ENCODE results near the gene SOCS1. TPM values are rescaled to one million over a fixed set of nuclear protein-coding genes. Genes with fewer than 3 reads are reported as not detected.
A peak's percentile ranks its signal among the peaks of the same experiment; 100 is the strongest.

SOCS1 gene
- total RNA-seq, 5 donors from 2014 or later (not counting 1 experiment from before 2014, with no cell fraction given): 49.2 to 67.2 (median 54.5) TPM

GRCh38 chr16:11250786-11251524, 5.0 kb downstream of the SOCS1 start:
- ChIA-PET CTCF (interaction anchor here in 1 of 2 donors (1.2 kb wide), 1 partner anchor 286 kb away, joined by 4 read pairs; no protein-coding TSS in a partner anchor), POLR2A (interaction anchor here in 1 of 2 donors (0.6 kb wide), 1 partner anchor 17 kb away, joined by 3 read pairs; no protein-coding TSS in a partner anchor)
- Mint-ChIP-seq H3K4me1 (peaks cover 36 to 44% (median 40%) of the 10 kb centered on the region in 3 donors), H3K4me3 (no peak overlapping the region), H3K27ac (peak overlapping the region; percentile 92), H3K9me3 (no peaks in the 10 kb centered on the region), H3K27me3 (no peaks in the 10 kb centered on the region), H3K36me3 (peaks cover 19% of the 10 kb centered on the region)
- 100% methylated on average over 2 of the region's 10 CpGs for WGBS (ENCODE audit: insufficient coverage)
- no peaks in the 10 kb centered on the region for H3K36me3 ChIP-seq (ENCODE audit: control insufficient read depth in 2 of 2, extremely low read depth in 1 of 2, insufficient read depth in 1 of 2, low read length in 1 of 2)
- H3K27me3 ChIP-seq (replicated peaks in 1 of 2; ENCODE audit: control insufficient read depth in 2 of 2, extremely low read depth in 1 of 2, insufficient read depth in 2 of 2, low read length in 1 of 2): no peaks in the 10 kb centered on the region
- no peak for ATAC-seq (replicated peaks in 1 of 4)
- H3K9me3 ChIP-seq: no peaks in the 10 kb centered on the region
- peaks cover 25 to 39% of the 10 kb centered on the region in 2 experiments for H3K4me1 ChIP-seq (ENCODE audit: control insufficient read depth in 1 of 2, extremely low read depth in 1 of 2, insufficient read depth in 2 of 2, low read length in 2 of 2)
- no peak overlapping the region for H3K4me3 ChIP-seq (ENCODE audit: control insufficient read depth in 1 of 2, extremely low read depth in 1 of 2, low read length in 1 of 2)
- DNase-seq: no peak
- H3K27ac ChIP-seq (ENCODE audit: low read length): peak overlapping the region; percentile 61

- Mint-ChIP-seq H3K36me3 (peaks cover 19% of the 10 kb centered on the region), H3K9me3 (no peaks in the 10 kb centered on the region), H3K4me1 (peaks cover 40 to 45% (median 41%) of the 10 kb centered on the region in 3 donors), H3K27ac (peak overlapping the region; percentile 61 to 72), H3K27me3 (no peaks in the 10 kb centered on the region), H3K4me3 (no peak overlapping the region)
- Histone ChIP-seq H3K27me3 (replicated peaks in 1 of 2; ENCODE audit: control insufficient read depth in 2 of 2, extremely low read depth in 1 of 2, insufficient read depth in 2 of 2, low read length in 1 of 2) (no peaks in the 10 kb centered on the region), H3K4me1 (ENCODE audit: control insufficient read depth in 1 of 2, extremely low read depth in 1 of 2, insufficient read depth in 2 of 2, low read length in 2 of 2) (peaks cover 25 to 39% of the 10 kb centered on the region in 2 experiments), H3K4me3 (ENCODE audit: control insufficient read depth in 1 of 2, extremely low read depth in 1 of 2, low read length in 1 of 2) (no peak overlapping the region), H3K9me3 (no peaks in the 10 kb centered on the region), H3K36me3 (ENCODE audit: control insufficient read depth in 2 of 2, extremely low read depth in 1 of 2, insufficient read depth in 1 of 2, low read length in 1 of 2) (no peaks in the 10 kb centered on the region), H3K27ac (ENCODE audit: low read length) (no peak overlapping the region)
- ATAC-seq (replicated peaks in 1 of 4): no peak
- ChIA-PET POLR2A (interaction anchor here (0.5 to 1.0 kb wide), 3 partner anchors 14 to 90 kb away, joined by 3 to 5 read pairs (median 3); no protein-coding TSS in a partner anchor), CTCF (no interaction called here)
- 92% methylated on average over 13 of the region's 16 CpGs for WGBS (ENCODE audit: insufficient coverage)
- no peak for DNase-seq
Observed at GRCh38 chr16:11250091-11250785, 5.8 kb downstream of the SOCS1 start.

GRCh38 chr16:11249233-11250061, 6.6 kb downstream of the SOCS1 start:
- no peaks in the 10 kb centered on the region for H3K27me3 ChIP-seq (replicated peaks in 1 of 2; ENCODE audit: control insufficient read depth in 2 of 2, extremely low read depth in 1 of 2, insufficient read depth in 2 of 2, low read length in 1 of 2)
- ChIA-PET POLR2A (interaction anchor here (0.5 to 1.0 kb wide), 2 partner anchors 13 to 89 kb away, joined by 3 to 5 read pairs; no protein-coding TSS in a partner anchor), CTCF (no interaction called here)
- no peaks in the 10 kb centered on the region for H3K9me3 ChIP-seq
- DNase-seq: no peak
- Mint-ChIP-seq H3K4me3 (no peak overlapping the region), H3K36me3 (peaks cover 19% of the 10 kb centered on the region), H3K4me1 (peaks cover 40 to 48% (median 45%) of the 10 kb centered on the region in 3 donors), H3K9me3 (no peaks in the 10 kb centered on the region), H3K27me3 (no peaks in the 10 kb centered on the region), H3K27ac (peak overlapping the region in 1 of 2 donors; percentile 39)
- ATAC-seq (replicated peaks in 1 of 4): no peak
- no peak overlapping the region for H3K27ac ChIP-seq (ENCODE audit: low read length)
- 96% methylated on average over 47 of the region's 63 CpGs for WGBS (ENCODE audit: insufficient coverage)
- peaks cover 25 to 36% of the 10 kb centered on the region in 2 experiments for H3K4me1 ChIP-seq (ENCODE audit: control insufficient read depth in 1 of 2, extremely low read depth in 1 of 2, insufficient read depth in 2 of 2, low read length in 2 of 2)
- no peaks in the 10 kb centered on the region for H3K36me3 ChIP-seq (ENCODE audit: control insufficient read depth in 2 of 2, extremely low read depth in 1 of 2, insufficient read depth in 1 of 2, low read length in 1 of 2)
- H3K4me3 ChIP-seq (ENCODE audit: control insufficient read depth in 1 of 2, extremely low read depth in 1 of 2, low read length in 1 of 2): no peak overlapping the region

GRCh38 chr16:11248133-11248532, 7.9 kb downstream of the SOCS1 start:
- ATAC-seq (replicated peaks in 1 of 4) (no peak), DNase-seq (no peak)
- WGBS (ENCODE audit: insufficient coverage): 76% methylated on average over 7 of the region's 8 CpGs
- H3K27ac ChIP-seq (ENCODE audit: low read length): no peak overlapping the region
- peaks cover 12 to 23% of the 10 kb centered on the region in 2 experiments for H3K4me1 ChIP-seq (ENCODE audit: control insufficient read depth in 1 of 2, extremely low read depth in 1 of 2, insufficient read depth in 2 of 2, low read length in 2 of 2)
- H3K36me3 ChIP-seq (ENCODE audit: control insufficient read depth in 2 of 2, extremely low read depth in 1 of 2, insufficient read depth in 1 of 2, low read length in 1 of 2): no peaks in the 10 kb centered on the region
- H3K27me3 ChIP-seq (replicated peaks in 1 of 2; ENCODE audit: control insufficient read depth in 2 of 2, extremely low read depth in 1 of 2, insufficient read depth in 2 of 2, low read length in 1 of 2): no peaks in the 10 kb centered on the region
- ChIA-PET POLR2A (interaction anchor here in 1 of 2 donors (0.7 kb wide), 1 partner anchor 280 kb away, joined by 3 read pairs; no protein-coding TSS in a partner anchor), CTCF (no interaction called here)
- Mint-ChIP-seq H3K27ac (no peak overlapping the region), H3K4me3 (no peak overlapping the region), H3K36me3 (peaks cover 13% of the 10 kb centered on the region), H3K4me1 (peaks cover 29 to 38% (median 36%) of the 10 kb centered on the region in 3 donors), H3K27me3 (no peaks in the 10 kb centered on the region), H3K9me3 (no peaks in the 10 kb centered on the region)
- no peaks in the 10 kb centered on the region for H3K9me3 ChIP-seq
- no peak overlapping the region for H3K4me3 ChIP-seq (ENCODE audit: control insufficient read depth in 1 of 2, extremely low read depth in 1 of 2, low read length in 1 of 2)

GRCh38 chr16:11245988-11246387, 10.0 kb downstream of the SOCS1 start:
- H3K4me1 ChIP-seq (ENCODE audit: control insufficient read depth in 1 of 2, extremely low read depth in 1 of 2, insufficient read depth in 2 of 2, low read length in 2 of 2): peaks cover 0 to 4% of the 10 kb centered on the region in 2 experiments
- no peak for ATAC-seq (replicated peaks in 1 of 4)
- ChIA-PET POLR2A (interaction anchor here in 1 of 2 donors (0.7 kb wide), 1 partner anchor 268 kb away, joined by 3 read pairs; no protein-coding TSS in a partner anchor), CTCF (interaction anchor here in 1 of 2 donors (0.6 kb wide), 1 partner anchor 58 kb away, joined by 3 read pairs; no protein-coding TSS in a partner anchor)
- H3K4me1 Mint-ChIP-seq: peaks cover 10 to 19% (median 17%) of the 10 kb centered on the region in 3 donors
- H3K27me3 ChIP-seq (replicated peaks in 1 of 2; ENCODE audit: control insufficient read depth in 2 of 2, extremely low read depth in 1 of 2, insufficient read depth in 2 of 2, low read length in 1 of 2): no peaks in the 10 kb centered on the region
- H3K9me3 ChIP-seq: no peaks in the 10 kb centered on the region
- no peak overlapping the region for H3K4me3 Mint-ChIP-seq
- no peaks in the 10 kb centered on the region for H3K36me3 ChIP-seq (ENCODE audit: control insufficient read depth in 2 of 2, extremely low read depth in 1 of 2, insufficient read depth in 1 of 2, low read length in 1 of 2)
- DNase-seq: no peak
- H3K4me3 ChIP-seq (ENCODE audit: control insufficient read depth in 1 of 2, extremely low read depth in 1 of 2, low read length in 1 of 2): no peak overlapping the region
- no peaks in the 10 kb centered on the region for H3K9me3 Mint-ChIP-seq
- H3K27ac ChIP-seq (ENCODE audit: low read length): no peak overlapping the region
- H3K27ac Mint-ChIP-seq: no peak overlapping the region
- H3K27me3 Mint-ChIP-seq: no peaks in the 10 kb centered on the region
- H3K36me3 Mint-ChIP-seq: peaks cover 4% of the 10 kb centered on the region
